Activated naive CD8-positive, alpha-beta T cell treated with anti-CD3 and anti-CD28 coated beads for 36 hours (primary cell): ENCODE results near the gene ZNF79. TPM values are rescaled to one million over a fixed set of nuclear protein-coding genes. Genes with fewer than 3 reads are reported as not detected.

Experiments used
- DNase-seq: peaks from one replicate; pipeline ENCODE4 v3.0.0; 2021
- H3K27ac Mint-ChIP-seq: one replicate; pipeline ENCODE4 v1.8.0; 2022; ENCODE audit warnings: mild to moderate bottlenecking, moderate library complexity, mixed read lengths
- H3K27me3 Mint-ChIP-seq: one replicate; pipeline ENCODE4 v1.8.0; 2022; ENCODE audit warnings: mild to moderate bottlenecking, mixed read lengths
- H3K36me3 Mint-ChIP-seq: one replicate; pipeline ENCODE4 v1.8.0; 2021; ENCODE audit warnings: mild to moderate bottlenecking, mixed read lengths
- H3K4me1 Mint-ChIP-seq: one replicate; pipeline ENCODE4 v1.8.0; 2021; ENCODE audit warnings: mixed read lengths
- H3K4me3 Mint-ChIP-seq: one replicate; pipeline ENCODE4 v1.8.0; 2022; ENCODE audit warnings: mild to moderate bottlenecking, moderate library complexity, mixed read lengths
- H3K9me3 Mint-ChIP-seq: one replicate; pipeline ENCODE4 v1.8.0; 2022; ENCODE audit warnings: mixed read lengths
- total RNA-seq, 2 experiments: library from RNA; stranded (reverse); gene quantifications; one replicate each; pipeline ENCODE4 v1.2.3, GENCODE V29; 2021

The ZNF79 gene
- total RNA-seq, 2 experiments from 2014 or later = 7.7 to 8.6 TPM

DNA sequence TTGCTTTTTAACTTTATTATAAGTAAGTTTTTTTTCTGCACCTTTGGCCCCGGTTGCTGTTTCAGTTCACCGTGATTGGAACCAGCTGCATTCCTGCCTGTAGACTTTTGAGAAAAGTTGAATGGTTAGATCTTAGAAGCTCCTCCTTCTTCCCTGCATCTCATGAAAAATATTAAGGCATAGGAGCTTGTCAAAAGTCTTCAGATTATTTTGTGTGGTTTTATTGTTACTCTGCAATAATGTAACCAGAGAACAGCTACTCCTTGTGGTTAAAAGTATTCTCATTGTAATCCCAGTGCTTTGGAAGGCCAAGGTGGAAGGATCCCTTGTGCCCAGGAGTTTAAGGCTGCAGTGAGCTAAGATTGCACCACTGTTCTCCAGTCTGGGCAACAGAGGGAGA lies 30.5 kb upstream of the ZNF79 start:
- DNase-seq = no peak
- peaks cover 88% of the 10 kb centered on the region for H3K27me3 Mint-ChIP-seq
- no peak overlapping the region for H3K4me3 Mint-ChIP-seq
- no peaks in the 10 kb centered on the region for H3K36me3 Mint-ChIP-seq
- no peak overlapping the region for H3K27ac Mint-ChIP-seq
- H3K4me1 Mint-ChIP-seq = peaks cover 28% of the 10 kb centered on the region
- H3K9me3 Mint-ChIP-seq = no peaks in the 10 kb centered on the region

GRCh38 chr9:127395497-127396252 lies 28.5 kb upstream of the ZNF79 start:
- Mint-ChIP-seq H3K27ac (no peak overlapping the region), H3K4me1 (peaks cover 12% of the 10 kb centered on the region), H3K9me3 (no peaks in the 10 kb centered on the region), H3K27me3 (peaks cover 90% of the 10 kb centered on the region), H3K4me3 (no peak overlapping the region), H3K36me3 (no peaks in the 10 kb centered on the region)
- DNase-seq = no peak

- peaks cover 89% of the 10 kb centered on the region for H3K27me3 Mint-ChIP-seq
- no peak overlapping the region for H3K27ac Mint-ChIP-seq
- no peaks in the 10 kb centered on the region for H3K9me3 Mint-ChIP-seq
- H3K4me1 Mint-ChIP-seq = peaks cover 11% of the 10 kb centered on the region
- H3K4me3 Mint-ChIP-seq = no peak overlapping the region
- H3K36me3 Mint-ChIP-seq = no peaks in the 10 kb centered on the region
- DNase-seq = no peak
Observed at GRCh38 chr9:127396253-127396807, 27.9 kb upstream of the ZNF79 start.

- Mint-ChIP-seq H3K36me3 (no peaks in the 10 kb centered on the region), H3K4me1 (peaks cover 11% of the 10 kb centered on the region), H3K4me3 (peak within 1 kb of the TSS; percentile 51), H3K27ac (no peak within 1 kb of the TSS), H3K9me3 (no peaks in the 10 kb centered on the region), H3K27me3 (peaks cover 89% of the 10 kb centered on the region)
- DNase-seq = peak; percentile 87
Observed at GRCh38 chr9:127396808-127397645, 27.2 kb upstream of the ZNF79 start, which contains the start of gene SLC2A8. Gene SLC2A8 (plus strand): TSS chr9:127397169. CDS start chr9:127397231, 62 bp downstream.

DNA sequence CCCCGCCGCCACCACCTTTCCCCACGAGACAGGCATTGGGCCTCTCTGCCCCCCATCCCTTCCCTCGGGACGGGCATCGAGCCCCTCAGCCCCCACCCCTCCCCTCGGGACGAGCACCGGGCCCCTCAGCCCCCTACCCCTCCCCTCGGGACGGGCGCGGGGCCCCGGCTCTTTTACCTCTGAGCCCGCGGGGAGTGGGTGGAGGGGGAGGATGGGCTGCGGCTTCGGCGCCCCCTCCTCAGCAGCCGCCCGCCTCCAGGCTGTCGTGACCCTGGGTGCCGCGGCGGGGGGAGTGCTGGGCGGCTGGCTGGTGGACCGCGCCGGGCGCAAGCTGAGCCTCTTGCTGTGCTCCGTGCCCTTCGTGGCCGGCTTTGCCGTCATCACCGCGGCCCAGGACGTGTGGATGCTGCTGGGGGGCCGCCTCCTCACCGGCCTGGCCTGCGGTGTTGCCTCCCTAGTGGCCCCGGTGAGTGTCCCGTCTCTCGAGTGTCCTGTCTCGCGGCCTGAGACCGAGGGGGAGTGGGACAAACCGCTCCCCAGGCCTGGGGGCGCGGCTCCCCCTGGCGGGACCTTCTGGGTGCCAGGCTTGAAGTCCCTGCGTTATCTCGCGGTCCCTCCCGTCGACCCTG lies 26.4 kb upstream of the ZNF79 start:
- peaks cover 86% of the 10 kb centered on the region for H3K27me3 Mint-ChIP-seq
- no peak overlapping the region for H3K27ac Mint-ChIP-seq
- H3K36me3 Mint-ChIP-seq = no peaks in the 10 kb centered on the region
- H3K4me3 Mint-ChIP-seq = peak overlapping the region; percentile 51
- H3K4me1 Mint-ChIP-seq = peaks cover 8% of the 10 kb centered on the region
- no peaks in the 10 kb centered on the region for H3K9me3 Mint-ChIP-seq
- DNase-seq = peak; percentile 36

DNA sequence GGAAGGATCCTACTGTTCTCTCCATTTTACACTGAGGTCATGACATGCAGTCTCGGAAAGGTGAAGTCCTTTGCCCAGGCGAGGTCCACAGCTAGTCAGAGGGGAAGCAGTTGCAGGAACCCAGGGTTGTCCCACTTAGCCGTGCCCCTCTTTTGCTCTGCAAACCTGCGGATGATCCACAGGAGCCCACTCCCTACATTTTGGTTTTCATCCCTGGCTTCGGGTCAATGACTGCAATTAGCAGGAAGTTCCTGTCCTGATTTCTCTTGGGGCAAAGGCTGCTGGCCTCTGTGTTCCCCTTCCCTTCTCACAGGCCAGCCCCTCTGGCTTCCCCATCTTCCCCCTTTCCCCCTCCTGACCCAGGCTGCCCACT lies 25.9 kb upstream of the ZNF79 start:
- Mint-ChIP-seq H3K27ac (no peak overlapping the region), H3K9me3 (no peaks in the 10 kb centered on the region), H3K36me3 (no peaks in the 10 kb centered on the region), H3K4me1 (peaks cover 7% of the 10 kb centered on the region), H3K4me3 (peak overlapping the region; percentile 51), H3K27me3 (peaks cover 86% of the 10 kb centered on the region)
- DNase-seq = no peak

- Mint-ChIP-seq H3K4me3 (peak overlapping the region; percentile 51), H3K27ac (no peak overlapping the region), H3K36me3 (no peaks in the 10 kb centered on the region), H3K9me3 (no peaks in the 10 kb centered on the region), H3K27me3 (peaks cover 81% of the 10 kb centered on the region), H3K4me1 (peaks cover 6% of the 10 kb centered on the region)
- no peak for DNase-seq
Observed at GRCh38 chr9:127398715-127399400, 25.3 kb upstream of the ZNF79 start.

- Mint-ChIP-seq H3K4me1 (peaks cover 6% of the 10 kb centered on the region), H3K4me3 (no peak overlapping the region), H3K9me3 (no peaks in the 10 kb centered on the region), H3K36me3 (no peaks in the 10 kb centered on the region), H3K27me3 (peaks cover 72% of the 10 kb centered on the region), H3K27ac (no peak overlapping the region)
- no peak for DNase-seq
Observed at GRCh38 chr9:127399736-127400269, 24.4 kb upstream of the ZNF79 start.

GRCh38 chr9:127402401-127403090 lies 21.6 kb upstream of the ZNF79 start:
- peaks cover 72% of the 10 kb centered on the region for H3K27me3 Mint-ChIP-seq
- H3K36me3 Mint-ChIP-seq = no peaks in the 10 kb centered on the region
- no peak overlapping the region for H3K27ac Mint-ChIP-seq
- H3K4me1 Mint-ChIP-seq = peaks cover 2% of the 10 kb centered on the region
- H3K4me3 Mint-ChIP-seq = no peak overlapping the region
- H3K9me3 Mint-ChIP-seq = no peaks in the 10 kb centered on the region
- DNase-seq = no peak

DNA sequence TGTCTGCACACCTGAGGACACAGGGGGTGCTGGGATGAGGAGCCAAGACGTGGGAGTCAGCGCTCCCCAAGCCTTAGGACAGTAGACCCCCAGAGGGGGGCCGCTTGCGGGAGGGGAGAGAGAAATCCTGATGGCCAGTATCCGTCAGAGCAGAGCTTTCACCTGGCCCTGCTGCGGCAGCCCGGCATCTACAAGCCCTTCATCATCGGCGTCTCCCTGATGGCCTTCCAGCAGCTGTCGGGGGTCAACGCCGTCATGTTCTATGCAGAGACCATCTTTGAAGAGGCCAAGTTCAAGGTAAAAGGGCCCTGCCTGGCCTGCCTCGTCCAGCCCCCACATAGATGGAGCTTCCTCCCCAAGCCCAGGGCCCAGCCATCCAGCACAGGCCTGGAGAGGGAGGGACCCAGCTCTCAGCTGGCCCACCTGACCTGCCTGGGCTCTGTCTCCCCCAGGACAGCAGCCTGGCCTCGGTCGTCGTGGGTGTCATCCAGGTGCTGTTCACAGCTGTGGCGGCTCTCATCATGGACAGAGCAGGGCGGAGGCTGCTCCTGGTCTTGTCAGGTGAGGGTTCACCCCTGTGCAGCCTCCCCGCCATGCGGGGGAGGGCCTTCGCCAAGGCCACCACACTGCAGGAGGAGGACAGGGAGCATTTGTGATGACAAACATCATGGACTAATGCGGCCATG lies 20.5 kb upstream of the ZNF79 start:
- H3K9me3 Mint-ChIP-seq = no peaks in the 10 kb centered on the region
- H3K27me3 Mint-ChIP-seq = peaks cover 69% of the 10 kb centered on the region
- DNase-seq = no peak
- H3K36me3 Mint-ChIP-seq = no peaks in the 10 kb centered on the region
- H3K4me3 Mint-ChIP-seq = no peak overlapping the region
- no peak overlapping the region for H3K27ac Mint-ChIP-seq
- no peaks in the 10 kb centered on the region for H3K4me1 Mint-ChIP-seq

DNA sequence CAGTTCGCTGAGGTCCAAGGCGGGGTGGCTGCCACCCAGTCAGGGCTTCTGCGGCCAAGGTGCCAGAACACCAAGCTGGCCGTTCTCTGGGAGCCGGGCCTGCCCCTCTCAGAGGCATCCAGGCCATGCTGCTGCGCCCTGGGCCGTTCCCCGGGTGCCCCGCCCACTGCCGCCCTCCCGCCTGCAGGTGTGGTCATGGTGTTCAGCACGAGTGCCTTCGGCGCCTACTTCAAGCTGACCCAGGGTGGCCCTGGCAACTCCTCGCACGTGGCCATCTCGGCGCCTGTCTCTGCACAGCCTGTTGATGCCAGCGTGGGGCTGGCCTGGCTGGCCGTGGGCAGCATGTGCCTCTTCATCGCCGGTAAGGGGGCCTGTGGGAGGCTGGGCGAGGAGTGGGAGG lies 19.6 kb upstream of the ZNF79 start:
- no peaks in the 10 kb centered on the region for H3K4me1 Mint-ChIP-seq
- H3K36me3 Mint-ChIP-seq = no peaks in the 10 kb centered on the region
- H3K27me3 Mint-ChIP-seq = peaks cover 63% of the 10 kb centered on the region
- no peak overlapping the region for H3K4me3 Mint-ChIP-seq
- H3K27ac Mint-ChIP-seq = peak overlapping the region; percentile 34
- DNase-seq = no peak
- H3K9me3 Mint-ChIP-seq = no peaks in the 10 kb centered on the region

- H3K4me1 Mint-ChIP-seq = no peaks in the 10 kb centered on the region
- no peak overlapping the region for H3K27ac Mint-ChIP-seq
- DNase-seq = no peak
- no peaks in the 10 kb centered on the region for H3K9me3 Mint-ChIP-seq
- peaks cover 63% of the 10 kb centered on the region for H3K27me3 Mint-ChIP-seq
- no peak overlapping the region for H3K4me3 Mint-ChIP-seq
- H3K36me3 Mint-ChIP-seq = no peaks in the 10 kb centered on the region
Observed at GRCh38 chr9:127405344-127406125, 18.6 kb upstream of the ZNF79 start.
